SH-SY5Y (cell line): Measurements from ENCODE around the gene ARMC6.

Experiments used
- GATA2 ChIP-seq: IDR thresholded peaks from 2 replicates; pipeline ENCODE4 v1.6.1; 2011; ENCODE audit warnings: mild to moderate bottlenecking, low read depth, low read length
- GATA3 ChIP-seq: IDR thresholded peaks from 2 replicates; pipeline ENCODE4 v1.6.1; 2011; ENCODE audit warnings: low read depth, mild to moderate bottlenecking, low read length, moderate library complexity

DNA sequence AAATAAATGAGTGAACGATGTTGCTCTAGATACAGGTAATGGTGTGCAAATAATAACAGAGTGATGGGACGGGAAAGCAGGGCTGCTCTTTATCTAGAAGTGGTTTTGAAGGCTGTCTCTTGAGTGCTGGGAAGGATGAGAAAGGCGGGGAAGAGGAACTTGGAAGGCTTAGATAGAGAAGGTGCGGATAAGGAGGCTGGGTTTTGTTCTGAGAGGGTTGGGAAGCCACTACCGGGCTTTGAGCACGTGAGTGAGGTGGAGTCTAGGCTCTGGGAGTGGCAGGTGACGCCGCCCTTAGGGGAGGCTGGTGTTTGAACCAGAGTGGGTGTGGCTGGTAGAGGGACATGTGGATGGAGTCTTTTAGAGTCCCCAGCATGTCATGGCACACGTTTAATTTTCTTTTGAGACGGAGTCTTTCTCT is 811 bp downstream of the ARMC6 start:
- no peak for TF ChIP-seq GATA3
- TF ChIP-seq GATA2: no peak
